Neural cell (in vitro differentiated cells): ENCODE results near the gene COL6A2.

Source experiments
- EZH2 ChIP-seq: fragments of 200-600, 300-800 bp; shearing (Covaris generic), sonication (generic); IDR thresholded peaks from 2 replicates; pipeline ENCODE4 v1.6.1; 2014; ENCODE audit warnings: antibody characterized with exemption, low read length, borderline replicate concordance, mild to moderate bottlenecking; ENCODE audit not compliant: insufficient read depth, poor library complexity, severe bottlenecking
- MXI1 ChIP-seq: fragments of 450-650 bp; conservative IDR thresholded peaks from 2 replicates; pipeline ENCODE4 v1.6.1; 2014; ENCODE audit warnings: antibody characterized with exemption, mild to moderate bottlenecking; ENCODE audit not compliant: poor library complexity, severe bottlenecking
- POLR2AphosphoS5 ChIP-seq: IDR thresholded peaks from 2 replicates; pipeline ENCODE4 v1.6.1; 2012
- TF ChIP-seq, protein P1 (sequence below): fragments of 450-650 bp; IDR thresholded peaks from 2 replicates; pipeline ENCODE4 v1.5.1; 2014; ENCODE audit warnings: antibody characterized with exemption, mild to moderate bottlenecking, moderate library complexity; ENCODE audit not compliant: poor library complexity, severe bottlenecking

DNA sequence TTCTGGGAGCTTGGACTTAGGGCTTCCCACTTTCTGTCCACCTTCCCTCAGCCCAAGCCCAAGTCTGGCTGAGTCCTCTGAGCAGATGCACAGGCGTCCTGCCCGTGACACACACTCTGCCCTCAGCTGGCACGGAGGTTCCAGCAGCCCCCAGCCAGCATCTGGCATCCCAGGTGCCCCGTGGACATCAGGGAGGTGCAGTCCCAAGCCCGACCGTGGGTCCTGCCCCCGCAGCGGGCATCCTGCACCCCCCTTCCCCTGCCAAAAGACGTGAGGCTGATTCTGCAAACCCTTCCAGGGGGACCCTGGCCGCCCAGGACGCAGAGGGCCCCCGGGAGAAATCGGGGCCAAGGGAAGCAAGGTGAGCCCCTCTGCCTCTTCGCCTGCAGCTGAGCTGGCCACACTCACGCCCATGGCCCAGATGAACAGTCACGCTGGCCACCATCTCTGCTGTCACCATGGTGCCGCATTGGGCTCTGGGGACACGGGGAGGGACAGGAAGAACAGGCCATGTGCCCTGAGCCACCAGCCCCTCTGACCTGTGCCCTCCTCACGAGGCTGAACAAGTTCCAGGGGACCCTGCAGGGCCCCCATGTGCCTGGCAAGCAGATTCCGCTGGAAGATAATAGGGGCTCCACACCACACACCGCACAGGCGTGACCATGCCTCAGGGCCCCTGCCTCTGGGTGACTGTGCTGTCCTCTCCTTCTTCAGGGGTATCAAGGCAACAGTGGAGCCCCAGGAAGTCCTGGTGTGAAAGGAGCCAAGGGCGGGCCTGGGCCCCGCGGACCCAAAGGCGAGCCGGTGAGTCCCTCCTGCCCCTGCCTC lies 20.6 kb downstream of the COL6A2 start:
- TF ChIP-seq EZH2 (no peak), MXI1 (no peak), POLR2AphosphoS5 (no peak)
- TF ChIP-seq, protein P1, sequence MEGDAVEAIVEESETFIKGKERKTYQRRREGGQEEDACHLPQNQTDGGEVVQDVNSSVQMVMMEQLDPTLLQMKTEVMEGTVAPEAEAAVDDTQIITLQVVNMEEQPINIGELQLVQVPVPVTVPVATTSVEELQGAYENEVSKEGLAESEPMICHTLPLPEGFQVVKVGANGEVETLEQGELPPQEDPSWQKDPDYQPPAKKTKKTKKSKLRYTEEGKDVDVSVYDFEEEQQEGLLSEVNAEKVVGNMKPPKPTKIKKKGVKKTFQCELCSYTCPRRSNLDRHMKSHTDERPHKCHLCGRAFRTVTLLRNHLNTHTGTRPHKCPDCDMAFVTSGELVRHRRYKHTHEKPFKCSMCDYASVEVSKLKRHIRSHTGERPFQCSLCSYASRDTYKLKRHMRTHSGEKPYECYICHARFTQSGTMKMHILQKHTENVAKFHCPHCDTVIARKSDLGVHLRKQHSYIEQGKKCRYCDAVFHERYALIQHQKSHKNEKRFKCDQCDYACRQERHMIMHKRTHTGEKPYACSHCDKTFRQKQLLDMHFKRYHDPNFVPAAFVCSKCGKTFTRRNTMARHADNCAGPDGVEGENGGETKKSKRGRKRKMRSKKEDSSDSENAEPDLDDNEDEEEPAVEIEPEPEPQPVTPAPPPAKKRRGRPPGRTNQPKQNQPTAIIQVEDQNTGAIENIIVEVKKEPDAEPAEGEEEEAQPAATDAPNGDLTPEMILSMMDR = no peak
